HG02798 (cell line): ENCODE measurements around the gene SORCS2.

Experiments
- ATAC-seq: cut with Tn5 transposase; IDR thresholded peaks from one replicate; pipeline ENCODE4 v1.9.1; 2021; ENCODE audit warnings: mild to moderate bottlenecking; ENCODE audit not compliant: unreplicated experiment, poor library complexity

The SORCS2 gene

DNA sequence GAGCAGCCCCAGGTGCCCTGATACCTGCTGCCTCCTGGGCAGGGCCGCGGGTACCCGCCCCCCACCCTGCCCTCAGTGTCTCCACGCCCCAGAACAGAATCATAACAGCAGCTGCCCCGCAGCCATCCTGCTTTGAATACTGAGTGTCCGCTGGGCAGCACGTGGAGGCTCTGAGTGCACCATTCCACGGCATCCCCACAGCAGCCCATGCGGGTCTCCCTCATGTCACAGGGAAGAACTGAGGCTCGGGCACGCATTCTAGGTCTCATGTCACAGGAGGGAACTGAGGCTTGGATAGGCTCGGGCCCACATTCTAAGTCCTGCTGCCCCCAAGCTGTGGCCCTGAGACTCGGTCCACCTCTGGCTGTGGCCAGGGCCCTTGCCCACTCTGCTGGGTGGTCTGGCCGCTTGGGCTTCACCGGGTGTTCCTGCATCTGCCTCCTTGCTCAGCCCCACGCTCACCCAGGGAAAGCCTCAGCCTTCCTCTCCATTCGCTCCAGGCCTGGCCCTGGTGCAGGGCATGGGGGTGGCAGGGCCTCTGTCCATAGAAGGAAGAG is 464.0 kb downstream of the SORCS2 start:
- no peak for ATAC-seq

DNA sequence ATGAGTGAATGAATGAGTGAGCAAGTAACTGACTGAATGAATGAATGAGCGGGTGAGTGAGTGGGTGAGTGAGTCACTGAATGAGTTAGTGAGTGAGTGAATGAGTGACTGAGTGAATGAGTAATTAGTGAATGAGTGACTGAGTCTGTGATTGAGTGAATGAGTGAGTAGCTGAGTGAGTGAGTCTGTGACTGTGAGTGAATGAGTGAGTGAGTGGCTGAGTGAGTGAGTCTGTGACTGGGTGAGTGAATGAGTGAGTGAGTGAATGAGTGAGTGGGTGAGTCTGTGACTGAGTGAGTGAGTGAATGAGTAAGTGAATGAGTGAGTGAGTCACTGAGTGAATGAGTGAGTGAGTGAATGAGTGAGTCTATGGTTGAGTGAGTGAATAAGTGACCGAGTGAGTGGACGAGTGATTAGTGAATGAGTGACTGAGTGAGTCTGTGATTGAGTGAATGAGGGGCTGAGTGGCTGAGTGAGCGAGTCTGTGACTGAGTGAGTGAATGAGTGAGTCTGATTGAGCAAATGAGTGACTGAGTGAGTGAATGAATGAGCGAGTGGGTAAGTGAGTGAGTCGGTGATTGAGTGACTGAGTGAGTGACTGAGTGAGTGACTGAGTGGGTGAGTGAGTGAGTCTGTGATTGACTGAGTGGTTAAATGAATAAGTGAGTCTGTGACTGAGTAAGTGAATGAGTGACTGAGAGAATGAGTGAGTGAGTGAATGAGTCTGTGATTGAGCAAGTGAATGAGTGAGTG is 465.4 kb downstream of the SORCS2 start:
- ATAC-seq: no peak

DNA sequence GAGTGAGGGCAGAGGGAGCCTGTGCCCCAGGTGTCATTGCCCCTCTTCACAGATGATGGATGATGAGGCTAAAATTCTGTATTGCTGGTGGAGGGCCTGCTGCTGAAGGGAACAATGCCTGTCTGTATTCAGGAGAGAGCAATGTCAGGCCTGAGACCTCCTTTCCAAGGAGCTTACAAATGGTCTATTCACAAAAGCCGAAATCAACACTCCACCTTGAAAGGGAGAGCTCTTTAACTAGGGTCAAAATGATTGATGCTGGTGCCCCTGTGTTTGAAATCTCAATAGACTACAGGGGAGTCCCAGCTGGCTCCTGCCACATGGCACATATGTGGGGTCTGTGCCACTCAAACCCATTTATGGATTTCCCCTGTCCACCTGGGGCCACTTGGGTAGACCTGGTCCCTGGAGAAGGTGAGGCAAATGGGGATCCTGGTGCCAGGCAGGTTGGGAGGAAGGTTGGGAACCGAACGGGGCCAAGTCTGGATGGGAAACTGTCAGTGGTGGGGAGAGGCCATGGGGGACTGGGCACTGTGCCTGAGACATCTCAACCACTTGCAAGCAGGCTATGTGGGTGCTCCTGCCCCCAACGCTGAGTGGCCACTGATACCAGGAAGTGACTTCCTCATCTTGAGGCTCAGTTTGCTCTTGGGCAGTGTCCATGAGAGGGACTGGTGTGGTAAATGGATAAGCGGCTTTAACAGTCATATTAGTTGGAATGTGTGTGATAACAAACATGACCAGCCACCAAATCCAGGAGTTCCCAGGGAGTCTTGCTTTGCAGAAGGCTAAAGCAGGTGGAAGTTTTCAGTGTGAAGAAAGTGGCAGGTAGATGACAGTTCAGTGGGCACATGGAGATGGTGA is 466.2 kb downstream of the SORCS2 start:
- ATAC-seq: no peak

DNA sequence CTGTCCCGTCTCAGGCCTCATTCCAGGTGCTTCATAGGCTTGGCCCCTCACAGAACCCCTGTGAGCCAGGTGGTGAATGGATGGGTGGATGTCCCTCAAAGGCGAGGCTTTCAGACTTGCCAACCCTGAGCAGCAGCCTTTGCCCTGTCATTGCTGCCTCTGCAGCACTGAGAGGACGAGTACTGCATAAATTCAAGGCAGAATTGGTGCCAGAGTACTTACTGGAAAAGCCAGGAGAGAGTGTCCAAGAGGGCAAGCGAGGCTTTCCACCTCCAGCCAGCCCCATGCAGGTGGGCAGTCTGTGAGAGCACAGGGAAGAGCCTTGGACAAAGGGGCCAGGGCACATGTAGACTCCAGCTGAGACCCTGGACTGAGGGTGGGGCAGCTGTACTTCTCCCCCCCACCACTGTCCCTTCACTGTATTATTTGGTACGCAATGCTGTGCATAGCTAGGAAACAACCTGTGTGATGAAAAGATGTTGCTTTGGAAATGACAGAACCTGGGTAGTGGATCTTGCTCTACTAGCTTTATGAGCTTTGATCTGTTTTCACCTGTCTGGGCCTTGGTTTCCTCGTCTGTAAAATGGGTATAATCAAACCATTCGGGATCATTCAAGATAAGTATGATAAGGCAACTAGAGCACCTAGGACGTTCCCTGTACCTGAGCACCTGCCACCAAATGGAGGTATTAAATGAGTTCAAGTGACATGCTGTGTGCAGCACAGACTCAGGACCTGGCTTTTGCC is 467.3 kb downstream of the SORCS2 start:
- ATAC-seq: no peak

DNA sequence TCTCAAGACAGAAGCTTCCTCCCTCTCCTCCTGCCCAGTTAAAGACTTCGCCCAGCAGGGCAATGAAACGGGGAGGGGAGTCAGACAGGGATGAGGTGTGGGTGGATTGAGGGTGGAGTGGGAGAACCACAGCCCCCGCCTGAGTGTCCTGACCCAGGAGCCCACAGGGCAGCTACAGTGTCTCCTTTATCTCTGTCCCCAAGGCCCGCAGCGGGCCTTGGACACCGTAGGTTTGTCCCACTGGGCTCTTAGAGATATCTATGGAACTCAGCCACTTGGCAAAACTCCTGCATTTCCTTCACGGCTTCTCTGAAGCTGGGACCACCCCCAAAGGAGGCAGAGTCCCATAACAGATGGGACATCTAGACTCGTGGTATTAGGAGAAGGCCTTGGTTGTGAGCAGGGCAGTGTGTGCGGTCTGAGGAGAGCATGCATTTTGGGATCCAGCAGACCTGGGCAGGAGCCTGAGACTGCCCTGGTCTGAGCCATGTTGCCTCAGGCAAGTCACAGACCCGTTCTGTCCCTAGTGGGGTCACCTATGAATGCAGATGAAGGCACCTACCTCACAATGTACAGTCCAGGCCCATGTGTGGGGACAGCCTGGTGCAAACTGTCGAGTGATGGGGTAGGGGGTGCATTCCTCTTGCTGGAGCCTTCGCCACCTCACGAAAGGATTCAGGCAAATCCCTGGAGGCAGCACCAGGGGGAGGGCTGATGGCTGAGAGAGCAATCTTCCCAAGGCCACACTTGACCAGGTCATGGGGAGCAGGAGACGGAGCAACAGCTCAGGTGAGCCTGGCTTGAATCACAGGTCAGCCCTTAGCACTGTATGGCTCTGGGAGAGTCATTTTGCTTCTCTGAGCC is 468.1 kb downstream of the SORCS2 start:
- no peak for ATAC-seq

DNA sequence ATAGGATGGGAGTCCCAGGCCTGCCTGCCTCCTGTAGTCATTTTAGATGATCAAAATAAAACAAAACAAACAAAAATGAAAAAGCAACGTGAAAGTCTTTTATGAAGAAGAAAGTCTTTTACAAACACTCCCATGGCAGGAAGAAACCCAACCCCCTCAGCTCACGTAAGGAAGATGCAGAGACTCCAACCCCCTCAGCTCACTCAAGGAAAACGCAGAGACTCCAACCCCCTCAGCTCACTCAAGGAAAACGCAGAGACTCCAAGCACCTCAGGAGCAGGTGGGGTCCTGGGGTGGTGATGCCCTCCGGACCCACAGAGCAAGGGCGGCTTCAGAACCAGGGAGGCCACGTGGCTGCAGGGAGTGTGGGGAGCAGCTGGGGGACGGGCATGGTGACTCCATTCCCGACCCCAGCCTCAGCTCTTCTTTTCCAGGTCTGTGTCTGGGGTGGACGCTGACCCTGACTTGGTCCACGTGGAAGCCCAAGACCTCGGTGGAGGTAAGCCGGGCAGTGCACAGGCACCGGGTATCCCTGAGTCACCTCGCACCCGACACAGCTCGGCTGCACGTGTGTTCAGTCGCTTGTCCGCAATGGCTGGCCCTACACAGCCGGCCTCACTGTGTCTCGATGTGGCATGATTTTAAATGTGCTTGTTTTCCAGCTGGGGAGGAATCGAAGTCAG is 468.9 kb downstream of the SORCS2 start:
- no peak for ATAC-seq

DNA sequence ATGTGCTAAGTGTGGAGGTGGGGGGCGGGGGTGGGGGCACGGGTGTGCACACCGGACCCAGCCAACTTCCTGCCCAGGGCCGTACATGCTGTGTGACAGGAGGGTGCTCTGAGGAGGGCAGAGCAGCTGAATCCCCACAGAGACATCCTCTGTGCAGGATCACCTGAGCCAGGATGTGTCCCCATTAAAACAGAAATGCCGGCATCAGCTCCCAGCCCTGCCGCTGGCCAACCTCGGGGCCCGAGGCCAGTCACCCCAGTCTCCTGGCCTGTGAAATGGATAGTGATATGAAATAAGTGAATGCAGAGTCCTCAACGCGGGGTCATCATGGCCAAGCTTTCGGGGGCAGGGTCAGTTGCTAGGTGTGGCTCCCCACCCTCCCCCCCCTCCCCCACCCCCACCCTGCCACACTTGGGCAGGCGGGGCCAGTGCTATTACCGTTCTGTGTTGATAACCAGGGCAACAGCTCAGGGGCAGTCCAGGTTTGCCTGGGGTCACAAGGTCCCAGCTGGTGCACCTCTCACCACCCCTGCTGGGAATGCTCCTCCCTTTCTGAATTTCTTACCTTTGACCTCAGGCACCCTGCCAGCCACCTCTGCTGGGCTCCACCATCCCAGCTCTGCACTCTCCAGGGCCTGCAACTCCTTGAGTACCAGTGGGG is 469.6 kb downstream of the SORCS2 start:
- ATAC-seq: no peak

DNA sequence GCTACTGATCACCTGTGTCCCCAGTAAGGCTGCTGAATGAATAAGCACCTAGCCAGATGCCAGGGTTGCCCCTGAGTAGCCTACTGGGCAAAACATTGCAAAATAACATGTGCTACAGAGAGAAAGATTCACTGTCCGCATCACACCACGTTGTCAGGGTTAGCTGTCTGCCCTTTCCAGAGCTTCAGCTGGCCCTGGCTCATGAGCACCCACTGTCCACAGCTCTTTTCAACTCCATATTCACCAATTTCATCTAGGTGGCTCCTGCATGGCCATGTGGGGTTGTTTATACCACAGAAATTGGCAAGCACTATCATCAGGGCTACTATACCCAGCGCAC is 470.1 kb downstream of the SORCS2 start:
- no peak for ATAC-seq

DNA sequence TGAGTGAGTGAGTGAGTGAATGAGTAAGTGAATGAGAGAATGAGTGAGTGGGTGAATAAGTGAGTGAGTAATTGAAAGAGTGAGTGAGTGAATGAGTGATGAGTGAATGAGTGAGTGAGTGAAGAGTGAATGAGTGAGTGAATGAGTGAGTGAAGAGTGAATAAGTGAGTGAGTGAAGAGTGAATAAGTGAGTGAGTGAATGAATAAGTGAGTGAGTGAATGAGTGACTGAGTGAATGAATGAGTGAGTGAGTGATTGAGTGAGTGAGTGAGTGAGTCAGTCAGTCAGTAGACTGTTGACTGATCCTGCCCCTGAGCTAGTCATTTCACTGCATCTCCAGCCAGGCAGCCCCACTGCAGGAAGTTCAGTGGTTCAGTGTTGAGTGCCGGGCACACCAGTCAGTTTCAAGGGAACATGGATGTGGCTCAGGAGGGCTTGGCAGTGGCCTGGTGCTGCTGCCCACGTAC is 470.8 kb downstream of the SORCS2 start:
- no peak for ATAC-seq

DNA sequence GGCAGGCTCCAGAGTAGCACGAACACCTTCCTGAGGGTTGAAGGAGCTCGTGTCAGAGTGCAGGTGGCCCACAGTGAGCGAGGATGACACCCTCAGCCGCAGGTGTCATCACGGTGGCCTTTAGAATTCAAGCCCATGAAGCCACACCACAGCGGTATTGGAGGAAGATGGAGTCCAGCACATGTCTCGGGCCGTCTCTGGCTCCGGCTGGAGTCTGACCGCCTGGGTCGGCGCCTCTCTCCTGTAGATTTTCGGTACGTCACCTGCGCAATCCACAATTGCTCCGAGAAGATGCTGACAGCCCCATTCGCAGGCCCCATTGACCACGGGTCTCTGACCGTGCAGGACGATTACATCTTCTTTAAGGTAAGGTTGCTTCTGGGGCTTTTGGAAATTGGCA is 471.8 kb downstream of the SORCS2 start:
- no peak for ATAC-seq

DNA sequence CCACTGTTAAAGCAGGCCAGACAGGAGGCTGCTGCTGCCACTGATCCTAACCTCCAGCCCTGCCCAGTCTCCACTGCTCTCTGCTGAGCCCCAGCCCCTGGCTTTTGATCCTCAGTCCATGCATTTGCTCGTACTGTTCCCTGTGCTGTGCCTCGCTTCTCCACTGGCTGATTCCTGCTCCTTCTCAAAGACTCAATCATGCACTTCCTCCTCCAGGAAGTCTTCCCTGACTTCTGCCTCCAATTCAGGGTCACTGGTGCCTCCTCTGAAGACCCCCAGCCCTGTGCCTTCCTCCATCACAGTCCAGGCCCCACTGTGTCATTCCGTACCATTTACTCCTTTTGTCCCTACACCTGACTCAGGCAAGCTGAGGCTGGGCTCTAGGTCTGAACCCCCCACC is 473.0 kb downstream of the SORCS2 start:
- no peak for ATAC-seq

DNA sequence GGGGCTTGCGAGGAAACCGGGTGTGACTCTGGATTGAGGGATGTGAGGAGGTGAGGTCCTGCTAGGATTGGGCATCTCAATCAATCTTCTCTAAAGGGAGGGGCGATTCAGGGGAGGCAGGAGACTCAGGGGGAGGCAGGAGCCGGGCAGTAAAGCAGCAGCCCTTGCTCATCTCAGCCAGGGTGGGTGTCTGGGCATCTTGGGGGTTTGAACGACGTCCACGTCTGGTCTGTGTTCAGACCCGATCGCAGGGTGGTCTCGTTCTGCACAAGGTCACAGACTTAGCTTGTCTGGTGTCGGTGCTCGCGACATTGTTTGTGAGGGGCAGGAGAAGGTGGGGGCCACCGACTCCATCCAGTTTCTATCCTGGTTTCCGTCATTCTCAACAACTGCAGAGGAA is 473.7 kb downstream of the SORCS2 start:
- ATAC-seq: no peak

DNA sequence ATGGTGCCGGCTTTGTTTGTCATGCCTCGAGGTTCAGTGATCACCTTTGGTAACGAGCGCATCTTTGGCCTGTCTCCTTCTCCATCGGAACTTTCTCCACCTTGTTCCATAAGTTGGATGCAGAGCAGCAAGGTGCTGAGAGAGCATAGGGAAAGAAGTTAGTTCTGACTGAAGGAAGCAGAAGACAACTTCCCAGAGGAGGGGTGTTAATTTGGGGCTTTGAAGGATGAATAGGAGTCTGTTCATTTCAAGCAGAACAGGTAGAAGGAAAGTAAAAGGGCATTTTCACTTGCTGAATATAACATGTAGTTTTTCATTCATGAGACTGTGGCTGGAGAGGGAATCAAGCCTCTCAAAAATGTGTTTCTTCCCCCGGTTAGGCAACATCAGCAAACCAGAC is 474.4 kb downstream of the SORCS2 start:
- ATAC-seq: no peak

DNA sequence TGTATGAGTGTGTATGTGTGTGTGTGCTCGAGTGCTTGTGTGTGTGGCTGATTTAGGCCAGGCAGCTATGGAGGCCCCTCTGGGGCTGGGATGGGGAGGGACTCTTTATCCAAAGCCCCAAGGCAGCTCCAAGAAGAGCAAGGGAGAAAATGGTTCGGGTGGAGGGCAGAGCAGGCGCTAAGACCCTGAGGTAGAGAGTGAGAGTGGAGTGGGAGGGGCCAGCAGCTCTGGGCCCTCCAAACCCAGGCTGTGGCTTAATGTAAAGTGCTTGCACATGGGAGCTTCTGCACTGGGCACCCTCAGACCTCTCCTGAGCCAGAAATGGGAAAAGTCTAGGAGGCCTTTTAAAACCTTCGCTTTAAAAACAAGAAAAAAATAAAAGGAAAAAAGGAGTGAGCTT is 475.9 kb downstream of the SORCS2 start:
- ATAC-seq: no peak

DNA sequence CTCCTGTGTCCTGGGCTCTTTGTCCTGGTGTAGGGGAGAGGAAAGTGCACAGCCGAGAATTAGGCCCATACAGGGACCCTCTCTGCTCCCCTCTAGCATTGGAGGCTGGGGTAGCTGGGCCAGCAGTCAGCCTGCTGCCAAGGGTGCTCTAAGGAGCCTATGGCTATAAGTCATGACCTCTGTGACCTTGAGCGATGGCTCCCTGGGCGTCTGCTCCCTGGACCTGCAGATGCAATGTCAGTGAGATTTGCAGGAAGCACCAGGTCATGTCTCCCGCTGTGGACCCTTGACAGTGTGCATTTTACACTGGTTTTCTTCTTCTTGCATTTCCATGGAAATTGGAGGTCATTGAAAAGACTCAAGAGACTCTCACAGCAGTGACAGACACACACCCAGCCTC is 476.5 kb downstream of the SORCS2 start:
- no peak for ATAC-seq

DNA sequence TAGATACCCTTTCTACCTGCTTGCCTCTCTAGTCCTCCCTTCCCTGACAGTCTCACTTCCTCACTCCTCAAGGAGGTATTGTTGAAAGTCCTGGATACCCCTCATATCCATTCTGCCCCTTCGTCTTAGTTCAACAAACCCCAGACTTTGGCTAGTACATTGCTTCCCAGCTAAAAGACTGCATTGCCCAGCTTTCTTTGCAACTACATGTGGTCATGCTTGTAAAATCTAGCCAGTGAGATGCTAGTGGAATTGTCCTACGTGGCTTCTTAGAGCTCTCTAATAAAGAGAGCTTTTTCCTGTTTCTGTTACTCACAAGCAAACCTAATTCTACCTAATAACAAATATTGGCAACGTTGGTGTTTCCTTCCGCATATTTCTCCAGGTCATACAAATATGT is 480.3 kb downstream of the SORCS2 start:
- ATAC-seq: no peak

DNA sequence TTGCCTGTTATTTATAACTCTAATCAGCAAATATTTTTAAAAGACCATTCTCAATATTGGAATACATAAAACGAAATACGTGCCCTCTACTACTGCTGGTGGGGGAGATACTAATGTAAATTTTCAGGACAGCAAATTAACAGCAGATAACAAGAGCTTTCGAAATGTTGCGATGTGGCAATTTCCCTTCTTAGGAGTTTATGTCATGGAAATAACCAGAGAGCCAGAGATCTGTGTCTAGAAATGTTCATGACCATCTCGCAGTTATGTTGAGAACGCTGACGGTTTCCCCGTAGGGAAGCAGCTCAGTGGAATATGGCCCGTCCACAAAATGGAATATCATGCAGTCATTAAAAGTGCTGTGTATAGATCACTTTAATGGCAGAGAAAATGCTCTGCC is 480.8 kb downstream of the SORCS2 start:
- no peak for ATAC-seq

DNA sequence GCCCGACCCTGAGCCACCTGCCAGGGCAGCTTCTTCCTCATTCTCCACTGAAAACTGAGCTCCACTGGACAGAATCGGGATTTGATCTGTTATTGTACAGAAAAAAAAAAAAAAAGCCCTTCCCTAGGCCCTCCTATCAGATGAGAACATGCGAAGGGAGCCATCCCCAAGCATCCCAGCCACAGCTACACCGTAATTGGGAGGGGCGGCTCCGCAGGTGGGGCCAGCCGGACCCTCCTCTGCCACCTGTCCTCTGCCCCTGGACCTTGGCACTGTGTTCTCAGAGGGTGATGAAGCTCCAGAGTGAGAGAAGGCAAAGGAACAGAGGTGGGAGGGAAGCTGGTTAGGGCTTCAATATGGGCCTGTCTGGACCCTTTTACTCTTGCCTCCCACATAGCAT is 482.4 kb downstream of the SORCS2 start:
- no peak for ATAC-seq

DNA sequence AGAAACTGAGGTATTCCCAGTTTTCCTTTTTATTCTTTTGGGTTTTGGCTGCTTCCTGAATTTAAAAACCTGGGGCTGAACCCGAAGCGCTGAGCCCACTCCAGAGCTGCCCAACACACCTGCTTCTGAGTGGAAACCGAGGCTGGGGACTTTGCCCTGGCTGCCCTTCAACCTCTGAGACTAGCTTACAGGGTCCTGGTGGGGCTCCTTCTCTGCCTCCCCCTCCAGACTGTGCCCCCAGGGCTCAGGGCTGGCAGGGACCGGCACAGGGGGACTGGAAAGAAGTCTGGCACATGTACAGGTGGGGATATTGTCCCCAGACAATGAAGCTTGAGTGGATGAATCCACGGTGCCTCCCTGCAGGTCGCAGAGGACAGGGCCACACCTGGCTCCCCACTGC is 482.8 kb downstream of the SORCS2 start:
- ATAC-seq: no peak
